ENCODE data around the gene PMIS2.

DNA sequence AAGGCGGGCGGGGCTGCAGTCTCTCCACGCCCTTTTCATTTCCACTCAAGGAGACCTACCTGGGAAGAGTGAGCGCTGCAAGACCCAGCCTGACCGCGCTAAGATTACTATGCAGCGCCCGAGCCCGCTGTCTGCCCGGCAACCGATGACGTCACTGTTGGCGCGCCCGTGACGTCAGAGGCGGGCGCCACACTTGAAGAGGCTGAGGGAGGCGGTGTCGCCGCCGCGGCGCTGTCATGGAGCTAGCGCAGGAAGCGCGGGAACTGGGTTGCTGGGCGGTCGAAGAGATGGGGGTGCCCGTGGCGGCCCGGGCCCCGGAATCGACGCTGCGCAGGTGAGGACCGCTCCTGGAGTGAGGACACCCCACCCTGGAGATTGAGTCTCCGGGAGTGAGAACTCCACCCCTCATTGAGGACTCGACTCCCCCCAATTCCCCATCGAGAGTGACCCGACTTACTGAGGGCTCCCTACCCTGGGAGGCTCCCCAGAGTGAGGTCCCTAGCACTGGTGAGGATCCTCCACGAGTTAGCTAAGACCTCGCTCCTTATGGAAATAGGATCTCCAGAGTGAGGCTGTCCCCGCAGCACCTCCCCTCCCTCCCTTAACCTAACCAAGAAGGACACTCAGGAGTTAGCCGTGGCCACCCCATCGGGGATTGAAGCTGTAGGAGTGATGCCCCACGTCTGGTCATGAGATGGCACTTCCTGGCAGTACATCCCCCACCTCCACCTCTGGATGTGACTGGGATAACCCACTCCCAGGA is 26.8 kb downstream of the PMIS2 start, which contains the start of gene HAUS5:
- TF ChIP-seq, protein P1, sequence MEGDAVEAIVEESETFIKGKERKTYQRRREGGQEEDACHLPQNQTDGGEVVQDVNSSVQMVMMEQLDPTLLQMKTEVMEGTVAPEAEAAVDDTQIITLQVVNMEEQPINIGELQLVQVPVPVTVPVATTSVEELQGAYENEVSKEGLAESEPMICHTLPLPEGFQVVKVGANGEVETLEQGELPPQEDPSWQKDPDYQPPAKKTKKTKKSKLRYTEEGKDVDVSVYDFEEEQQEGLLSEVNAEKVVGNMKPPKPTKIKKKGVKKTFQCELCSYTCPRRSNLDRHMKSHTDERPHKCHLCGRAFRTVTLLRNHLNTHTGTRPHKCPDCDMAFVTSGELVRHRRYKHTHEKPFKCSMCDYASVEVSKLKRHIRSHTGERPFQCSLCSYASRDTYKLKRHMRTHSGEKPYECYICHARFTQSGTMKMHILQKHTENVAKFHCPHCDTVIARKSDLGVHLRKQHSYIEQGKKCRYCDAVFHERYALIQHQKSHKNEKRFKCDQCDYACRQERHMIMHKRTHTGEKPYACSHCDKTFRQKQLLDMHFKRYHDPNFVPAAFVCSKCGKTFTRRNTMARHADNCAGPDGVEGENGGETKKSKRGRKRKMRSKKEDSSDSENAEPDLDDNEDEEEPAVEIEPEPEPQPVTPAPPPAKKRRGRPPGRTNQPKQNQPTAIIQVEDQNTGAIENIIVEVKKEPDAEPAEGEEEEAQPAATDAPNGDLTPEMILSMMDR (IDR thresholded peaks at IDR 0.05 in 4 of 5, conservative IDR thresholded peaks at IDR 0.05 in 1 of 5): peak in 2 of 5 experiments; percentile 16 to 43
- TF ChIP-seq POLR2A (IDR thresholded peaks at IDR 0.05): no peak
